DMS 273 (cell line): ENCODE results near the gene IL9R.
"Not testable (repeated sequence)": the region's sequence is repeated elsewhere in the genome, so short reads cannot be mapped to it uniquely, and the experiment has no call there.

ENCODE experiments used
- DNase-seq: peaks from one replicate; lab custom pipeline; 2025; ENCODE audit not compliant: unreplicated experiment; lab: John Stamatoyannopoulos, UW

The IL9R gene

GRCh38 chrX:156029707-156030442 lies 32.4 kb downstream of the IL9R start:
- DNase-seq, result not testable (repeated sequence)

GRCh38 chrX:156030474-156030873 lies 33.0 kb downstream of the IL9R start:
- DNase-seq, result not testable (repeated sequence)
